HG02970 (cell line): ENCODE results near the gene ZNF664.
"Not testable (repeated sequence)": the region's sequence is repeated elsewhere in the genome, so short reads cannot be mapped to it uniquely, and the experiment has no call there.

Source experiments
- ATAC-seq: cut with Tn5 transposase; IDR thresholded peaks from one replicate; pipeline ENCODE4 v1.9.1; 2021; ENCODE audit warnings: mild to moderate bottlenecking, moderate library complexity, moderate number of reproducible peaks; ENCODE audit not compliant: unreplicated experiment, low FRiP score

Gene ZNF664

GRCh38 chr12:123941000-123941399 lies 32.0 kb upstream of the ZNF664 start:
- no peak for ATAC-seq

- ATAC-seq = no peak
Measured at GRCh38 chr12:123941624-123942237, 31.3 kb upstream of the ZNF664 start.

GRCh38 chr12:123942238-123942653 lies 30.8 kb upstream of the ZNF664 start:
- no peak for ATAC-seq

- ATAC-seq = no peak
Measured at GRCh38 chr12:123942911-123943648, 29.9 kb upstream of the ZNF664 start.

GRCh38 chr12:123943816-123944215 lies 29.2 kb upstream of the ZNF664 start:
- ATAC-seq = no peak

GRCh38 chr12:123944696-123945095 lies 28.3 kb upstream of the ZNF664 start:
- no peak for ATAC-seq

GRCh38 chr12:123945287-123946151 lies 27.5 kb upstream of the ZNF664 start:
- ATAC-seq = no peak

GRCh38 chr12:123946152-123946515 lies 26.9 kb upstream of the ZNF664 start:
- no peak for ATAC-seq

- not testable (repeated sequence) for ATAC-seq
Measured at GRCh38 chr12:123946516-123947505, 26.2 kb upstream of the ZNF664 start.

- not testable (repeated sequence) for ATAC-seq
Measured at GRCh38 chr12:123947531-123947930, 25.5 kb upstream of the ZNF664 start.

GRCh38 chr12:123948401-123948795 lies 24.6 kb upstream of the ZNF664 start:
- no peak for ATAC-seq

- ATAC-seq = no peak
Measured at GRCh38 chr12:123948796-123949769, 23.9 kb upstream of the ZNF664 start.

- no peak for ATAC-seq
Measured at GRCh38 chr12:123949770-123950165, 23.2 kb upstream of the ZNF664 start.

GRCh38 chr12:123950476-123951349 lies 22.3 kb upstream of the ZNF664 start:
- no peak for ATAC-seq

- ATAC-seq = no peak
Measured at GRCh38 chr12:123951467-123951866, 21.5 kb upstream of the ZNF664 start.

GRCh38 chr12:123952037-123952436 lies 21.0 kb upstream of the ZNF664 start:
- ATAC-seq = no peak

- ATAC-seq = no peak
Measured at GRCh38 chr12:123954647-123955350, 18.2 kb upstream of the ZNF664 start.
